HS-5 (cell line): ENCODE measurements around the gene CCDC91.

ENCODE experiments used
- DNase-seq: peaks from one replicate; pipeline ENCODE4 v3.0.0-alpha.2; 2012; ENCODE audit warnings: low read depth

The CCDC91 gene

DNA sequence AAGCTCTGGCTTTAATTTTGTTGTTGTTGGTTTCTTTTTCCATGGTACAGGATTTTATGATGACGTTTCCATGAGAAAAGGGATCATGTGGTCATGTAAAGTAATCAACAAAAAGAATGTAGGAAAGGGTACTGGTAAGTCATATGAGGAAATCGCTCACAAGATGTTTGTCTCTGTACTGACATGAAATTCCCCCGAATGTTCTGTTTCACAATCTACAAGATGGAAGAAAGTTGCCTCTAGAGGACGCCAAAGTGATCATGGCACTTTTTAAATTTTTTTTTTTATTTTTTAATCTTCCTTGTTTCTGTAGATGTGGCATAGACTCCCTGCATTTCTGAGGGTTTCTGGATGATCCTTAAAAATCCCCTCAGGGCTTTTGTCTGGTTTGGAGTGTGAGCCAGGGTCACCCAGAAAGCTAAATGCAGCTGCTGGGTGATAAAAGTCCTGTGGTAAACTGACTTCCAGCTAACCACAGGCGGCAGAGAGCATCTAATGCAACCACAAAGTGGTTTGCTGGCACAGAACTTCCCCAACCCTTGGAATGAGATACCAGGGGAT lies 393.5 kb downstream of the CCDC91 start:
- no peak for DNase-seq

DNA sequence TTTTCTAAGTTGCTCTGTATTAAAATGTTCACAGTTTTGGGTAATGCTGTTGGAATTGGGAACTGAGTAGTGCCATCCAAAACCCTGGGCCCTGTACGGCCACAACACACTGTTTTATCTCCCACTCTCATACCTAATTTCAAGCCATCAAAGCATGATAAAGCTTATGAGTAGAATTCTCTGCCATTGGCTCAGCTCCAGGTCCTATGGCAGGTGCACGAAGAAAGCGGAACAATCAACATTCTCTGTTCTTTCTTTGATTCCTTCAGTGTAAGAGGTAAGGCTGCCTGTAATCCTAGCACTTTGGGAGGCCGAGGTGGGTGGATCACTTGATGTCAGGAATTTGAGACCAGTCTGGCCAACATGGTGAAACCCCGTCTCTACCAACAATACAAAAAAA lies 394.9 kb downstream of the CCDC91 start:
- no peak for DNase-seq

DNA sequence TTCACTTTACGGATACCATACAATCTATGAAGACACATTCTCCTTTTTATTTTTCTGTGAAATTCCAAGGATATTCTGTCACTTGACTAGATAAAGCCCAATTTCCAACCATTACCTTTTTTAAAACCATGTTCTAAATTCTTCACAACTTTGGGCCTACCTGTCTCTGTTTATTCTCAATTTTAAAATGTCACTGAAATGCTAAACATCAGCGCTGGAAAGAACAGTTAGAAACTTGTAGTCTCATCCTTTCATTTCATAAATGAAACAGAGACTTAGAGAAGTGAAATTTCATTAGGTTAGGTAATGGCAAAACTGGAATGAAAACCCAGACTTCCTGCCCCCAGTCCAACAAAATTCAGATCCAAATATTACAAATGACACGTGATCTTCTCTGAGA lies 396.2 kb downstream of the CCDC91 start:
- DNase-seq: no peak

DNA sequence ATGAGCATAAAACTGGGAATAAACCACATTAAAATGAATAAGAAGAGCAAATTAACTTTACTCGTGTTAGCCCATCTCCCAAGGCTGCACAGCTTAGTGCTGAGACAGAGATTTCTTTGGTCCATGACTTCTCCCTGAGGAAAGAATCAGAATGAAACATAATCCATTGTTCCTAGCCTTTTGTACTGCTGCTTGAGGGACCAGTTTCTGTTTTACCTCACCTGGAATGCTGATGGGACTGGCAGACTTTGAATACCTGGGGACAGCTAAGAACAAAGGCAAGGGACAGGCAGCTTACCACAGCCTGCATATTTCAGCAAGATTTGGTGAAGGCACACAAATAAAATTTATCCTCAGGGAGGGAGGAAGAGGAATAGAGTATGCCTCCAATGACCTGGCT lies 401.6 kb downstream of the CCDC91 start:
- DNase-seq: no peak
